Ammon's horn (tissue), 1 donor: ENCODE measurements around the gene TECPR2.
"Not testable (repeated sequence)": the region's sequence is repeated elsewhere in the genome, so short reads cannot be mapped to it uniquely, and the experiment has no call there.

Source experiments
- DNase-seq: peaks from one replicate; pipeline ENCODE4 v3.0.0-alpha.2; 2016; ENCODE audit warnings: low spot score

The TECPR2 gene

GRCh38 chr14:102333795-102334705 is 28.7 kb upstream of the TECPR2 start:
- DNase-seq, result no peak

GRCh38 chr14:102335163-102335562 is 27.6 kb upstream of the TECPR2 start:
- no peak for DNase-seq

DNA sequence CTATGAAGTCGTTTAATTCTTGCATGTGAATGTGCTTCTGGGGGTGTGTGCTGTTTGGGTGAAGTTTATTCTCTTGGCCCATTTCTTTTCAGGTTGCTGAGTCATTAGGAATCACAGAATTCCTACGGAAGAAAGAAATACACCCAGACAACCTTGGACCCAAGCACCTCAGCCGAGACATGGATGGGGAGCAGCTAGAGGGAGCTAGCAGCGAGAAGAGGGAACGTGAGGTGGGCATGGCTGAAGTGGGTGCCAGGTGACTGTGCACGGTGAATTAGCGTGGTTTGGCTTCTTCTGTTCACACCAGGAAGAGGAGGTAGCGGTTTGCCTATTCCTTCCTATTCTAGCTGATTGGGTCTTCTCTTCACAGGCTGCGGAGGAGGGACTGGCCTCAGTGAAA is 24.0 kb upstream of the TECPR2 start:
- DNase-seq, result no peak

DNA sequence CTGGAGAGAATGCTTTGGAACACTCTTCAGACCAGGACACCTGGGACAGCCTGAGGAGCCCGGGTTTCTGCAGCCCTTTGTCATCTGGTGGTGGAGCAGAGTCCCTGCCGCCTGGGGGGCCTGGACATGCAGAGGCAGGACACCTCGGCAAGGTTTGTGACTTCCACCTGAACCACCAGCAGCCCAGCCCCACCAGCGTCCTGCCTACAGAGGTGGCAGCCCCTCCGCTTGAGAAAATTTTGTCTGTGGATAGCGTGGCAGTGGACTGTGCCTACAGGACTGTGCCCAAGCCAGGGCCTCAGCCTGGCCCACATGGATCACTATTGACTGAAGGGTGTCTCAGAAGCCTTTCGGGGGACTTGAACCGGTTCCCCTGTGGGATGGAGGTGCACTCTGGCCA is 21.2 kb upstream of the TECPR2 start:
- DNase-seq, result no peak

DNA sequence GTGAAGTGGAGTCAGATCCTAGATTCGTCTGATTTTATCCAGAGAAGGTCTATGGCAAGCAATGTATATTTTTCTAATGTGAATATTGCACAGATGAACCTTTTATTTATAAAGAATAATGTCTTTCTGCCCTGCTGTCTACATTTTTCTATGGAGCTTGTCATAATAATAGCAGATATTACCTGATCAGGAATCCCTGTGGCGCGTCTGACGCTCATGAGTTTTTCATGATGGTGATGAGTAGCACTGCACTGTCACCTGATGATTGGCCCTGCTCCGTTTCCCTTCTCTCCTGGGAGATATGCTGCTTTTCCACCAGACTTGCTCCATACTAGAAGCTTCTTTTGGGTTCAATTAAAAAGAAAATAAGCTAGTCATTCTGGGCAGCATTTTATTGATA is 20.5 kb upstream of the TECPR2 start:
- DNase-seq, result no peak

- no peak for DNase-seq
Measured at GRCh38 chr14:102344084-102344483, 18.7 kb upstream of the TECPR2 start.

DNA sequence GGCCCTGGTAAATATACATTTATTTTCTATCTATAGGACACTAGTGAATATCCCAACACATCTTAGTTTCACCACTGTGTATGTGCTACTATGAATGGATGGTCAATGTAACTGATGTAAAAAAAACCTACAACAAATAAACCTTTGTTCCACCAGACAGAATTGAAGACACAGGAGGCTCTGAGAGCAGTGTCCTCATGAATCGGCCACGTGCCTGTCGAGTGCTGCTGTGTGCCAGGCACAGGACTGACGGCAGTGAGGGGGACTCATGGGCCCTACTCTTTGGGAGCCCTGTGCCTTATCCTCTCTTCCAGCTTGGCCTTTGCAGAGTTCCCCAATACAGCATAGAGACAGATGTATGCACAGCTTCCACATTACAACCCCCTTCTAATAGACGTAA is 18.3 kb upstream of the TECPR2 start:
- peak; percentile 95 for DNase-seq

GRCh38 chr14:102345232-102345631 is 17.5 kb upstream of the TECPR2 start:
- DNase-seq, result no peak

DNA sequence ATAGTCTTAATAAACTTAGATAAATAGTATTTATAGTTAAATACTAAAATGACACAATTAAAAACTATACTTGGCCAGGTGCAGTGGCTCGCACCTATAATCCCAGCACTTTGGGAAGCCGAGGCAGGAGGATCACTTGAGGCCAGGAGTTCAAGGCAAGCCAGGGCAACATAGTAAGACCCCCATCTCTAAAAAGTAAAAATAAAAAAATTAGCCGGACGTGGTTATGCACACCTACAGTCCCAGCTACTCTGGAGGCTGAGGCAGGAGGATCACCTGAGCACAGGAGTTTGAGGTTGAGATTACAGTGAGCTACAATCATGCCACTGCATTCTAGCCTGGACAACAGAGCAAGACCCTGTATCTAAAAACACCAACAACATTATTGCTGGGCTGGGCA is 16.1 kb upstream of the TECPR2 start:
- DNase-seq, result no peak

- DNase-seq, result no peak
Measured at GRCh38 chr14:102348376-102348775, 14.4 kb upstream of the TECPR2 start.

- DNase-seq, result no peak
Measured at GRCh38 chr14:102351023-102351422, 11.7 kb upstream of the TECPR2 start.

GRCh38 chr14:102351593-102351992 is 11.1 kb upstream of the TECPR2 start:
- not testable (repeated sequence) for DNase-seq

DNA sequence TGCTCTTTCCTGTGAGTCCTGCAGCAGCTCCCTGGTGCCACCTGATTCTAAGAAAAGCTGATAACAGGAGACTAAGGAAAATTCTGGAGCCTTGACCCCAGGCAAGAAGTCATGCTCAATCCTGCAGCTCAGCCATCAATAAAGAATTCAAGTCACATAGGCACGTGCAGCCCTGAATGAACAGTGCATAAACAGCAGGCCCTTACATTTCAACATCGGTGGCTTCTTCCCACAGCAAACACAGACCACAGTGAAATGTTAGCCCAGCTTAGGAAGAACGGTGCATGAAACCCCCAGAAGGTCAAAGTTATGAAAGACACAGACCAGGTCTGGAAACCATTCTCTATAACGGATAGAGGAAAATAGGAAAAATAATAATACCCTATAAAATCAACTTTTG is 10.5 kb upstream of the TECPR2 start:
- peak; percentile 44 for DNase-seq

- no peak for DNase-seq
Measured at GRCh38 chr14:102353126-102353619, 9.6 kb upstream of the TECPR2 start.

DNA sequence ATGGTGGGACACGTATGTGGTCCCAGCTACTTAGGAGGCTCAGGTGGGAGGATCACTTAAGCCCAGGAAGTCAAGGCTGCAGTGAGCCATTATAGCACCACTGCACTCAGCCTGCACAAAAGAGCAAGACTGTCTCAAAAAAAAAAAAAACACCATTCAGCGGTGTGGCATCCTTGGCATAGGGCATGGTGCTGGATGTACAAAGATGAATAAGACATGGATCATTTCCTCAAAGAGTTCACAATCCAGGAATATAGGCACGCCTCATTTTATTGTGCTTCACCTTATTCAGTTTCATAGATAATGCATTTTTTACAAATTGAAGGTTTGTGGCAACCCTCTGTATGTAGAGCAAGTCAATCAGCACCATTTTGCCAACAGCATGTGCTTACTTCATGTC is 6.5 kb upstream of the TECPR2 start:
- DNase-seq, result no peak

DNA sequence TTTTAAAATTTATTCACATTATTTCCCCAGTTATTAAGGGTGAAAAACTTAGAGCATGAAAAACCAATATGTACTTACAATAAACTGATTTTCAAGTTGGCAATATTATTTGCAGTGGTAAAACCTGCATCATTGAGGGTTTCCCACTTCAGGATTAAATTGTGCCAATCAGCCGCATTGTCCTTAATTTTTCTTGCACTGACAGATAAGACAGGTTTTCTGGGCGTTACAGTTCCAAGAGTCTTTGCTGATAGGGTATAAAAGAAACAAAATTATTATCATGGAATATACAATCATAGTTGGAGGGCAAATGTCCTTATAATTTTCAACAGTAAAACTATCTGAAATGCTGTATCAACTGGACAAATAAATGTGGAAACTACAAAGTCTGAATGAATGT is 3.4 kb upstream of the TECPR2 start:
- no peak for DNase-seq

- no peak for DNase-seq
Measured at GRCh38 chr14:102360388-102360787, 2.4 kb upstream of the TECPR2 start.

DNA sequence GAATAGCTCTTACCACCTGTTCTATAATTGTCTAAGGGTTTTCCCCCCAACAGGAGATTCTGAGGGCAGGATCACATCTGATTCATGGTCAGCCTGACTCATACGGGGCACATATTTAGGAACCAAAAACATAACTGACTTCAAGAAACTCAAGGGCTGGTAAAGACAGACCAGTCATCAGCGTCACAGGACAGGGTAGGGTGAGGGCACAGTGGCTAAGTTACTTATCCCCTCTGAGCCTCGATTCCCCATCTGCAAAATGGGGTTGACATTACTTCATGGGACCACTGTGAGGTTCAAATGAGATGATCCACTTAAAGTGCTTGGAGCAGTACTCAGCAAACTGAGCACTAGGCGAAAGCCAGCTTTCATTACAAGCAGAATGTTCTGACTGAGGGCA is 657 bp upstream of the TECPR2 start:
- DNase-seq, result no peak

DNA sequence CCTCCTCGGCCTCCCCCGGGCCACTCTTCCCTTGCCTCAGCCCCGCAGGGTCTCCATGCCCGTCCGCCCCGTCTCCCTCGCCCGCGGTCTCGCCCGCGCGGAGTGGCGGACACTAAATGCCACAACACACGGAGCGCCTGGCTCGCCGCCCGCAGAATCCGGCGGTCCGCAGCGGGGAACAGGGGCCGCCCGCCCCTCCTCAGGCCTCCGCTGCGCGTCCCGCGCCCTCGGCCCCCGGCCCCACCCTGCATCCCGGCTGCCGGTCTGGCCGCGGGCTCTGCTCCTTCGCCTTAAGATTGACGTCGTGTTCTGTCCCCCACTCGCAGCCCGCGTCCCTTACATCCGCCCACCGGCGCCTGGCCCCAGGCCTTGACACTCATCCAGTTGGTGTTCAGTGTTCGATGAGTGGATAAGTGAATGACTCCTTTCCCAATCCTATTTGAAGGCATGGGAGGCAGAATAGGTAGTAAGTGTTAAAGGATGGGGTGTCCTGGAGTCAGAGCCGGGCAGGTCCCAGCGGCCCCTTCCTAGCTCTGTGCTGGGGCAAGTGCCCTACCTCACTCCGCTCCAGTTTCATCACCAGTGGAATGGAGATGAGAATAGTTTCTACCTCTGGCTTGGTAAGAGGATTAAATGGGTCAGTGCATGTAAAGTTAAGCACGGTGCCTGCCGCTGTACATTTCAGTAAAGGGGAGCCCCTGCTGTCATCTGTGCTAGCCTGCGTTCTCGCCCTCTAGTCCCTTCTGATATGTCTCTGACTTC is 622 bp downstream of the TECPR2 start:
- peak; percentile 49 for DNase-seq

- peak; percentile 49 for DNase-seq
Measured at GRCh38 chr14:102370305-102370809, 7.6 kb downstream of the TECPR2 start.

DNA sequence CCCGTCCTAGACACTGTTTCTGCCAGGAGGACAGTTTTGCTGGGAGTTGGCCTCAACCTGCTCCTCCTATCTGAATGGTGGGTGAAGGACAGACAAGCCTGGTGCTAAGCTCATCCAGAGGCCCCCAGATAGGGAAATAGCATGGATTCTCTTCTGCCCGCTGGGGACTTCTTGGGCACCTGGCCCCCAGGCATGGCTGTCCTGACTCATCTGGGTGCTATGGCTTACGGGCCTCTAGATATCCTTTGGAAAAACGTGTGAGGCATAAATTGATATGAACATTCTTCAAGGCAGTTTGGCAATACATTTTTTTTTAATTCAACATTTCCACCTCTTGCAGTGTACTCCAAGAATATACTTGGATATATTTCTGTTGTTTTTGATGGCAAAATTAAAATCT is 8.6 kb downstream of the TECPR2 start:
- no peak for DNase-seq

- no peak for DNase-seq
Measured at GRCh38 chr14:102373110-102373509, 10.4 kb downstream of the TECPR2 start.

DNA sequence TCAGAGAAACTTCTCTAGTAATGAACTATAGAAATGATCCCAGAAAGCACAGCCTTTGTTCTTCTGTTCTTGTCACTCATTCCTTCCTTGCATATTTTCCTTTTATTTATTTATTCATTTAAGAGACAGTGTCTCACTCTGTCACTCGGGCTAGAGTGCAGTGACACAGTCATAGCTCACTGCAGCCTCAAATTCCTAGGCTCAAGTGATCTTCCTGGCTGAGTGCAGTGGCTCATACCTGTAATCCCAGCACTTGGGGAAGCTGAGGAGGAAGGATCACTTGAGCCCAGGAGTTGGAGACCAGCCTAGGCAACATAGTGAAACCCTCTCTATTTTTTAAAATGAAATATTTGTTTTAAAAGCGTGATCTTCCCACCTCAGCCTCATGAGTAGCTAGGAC is 11.5 kb downstream of the TECPR2 start:
- no peak for DNase-seq
